IPS DF 4.7 (cell line): ENCODE measurements around the gene VMAC.
"Not testable (repeated sequence)": the region's sequence is repeated elsewhere in the genome, so short reads cannot be mapped to it uniquely, and the experiment has no call there.

Experiments
- DNase-seq: peaks from one replicate; pipeline ENCODE4 v3.0.0-alpha.2; 2013; ENCODE audit warnings: low spot score; ENCODE audit errors: extremely low read depth

Gene VMAC

DNA sequence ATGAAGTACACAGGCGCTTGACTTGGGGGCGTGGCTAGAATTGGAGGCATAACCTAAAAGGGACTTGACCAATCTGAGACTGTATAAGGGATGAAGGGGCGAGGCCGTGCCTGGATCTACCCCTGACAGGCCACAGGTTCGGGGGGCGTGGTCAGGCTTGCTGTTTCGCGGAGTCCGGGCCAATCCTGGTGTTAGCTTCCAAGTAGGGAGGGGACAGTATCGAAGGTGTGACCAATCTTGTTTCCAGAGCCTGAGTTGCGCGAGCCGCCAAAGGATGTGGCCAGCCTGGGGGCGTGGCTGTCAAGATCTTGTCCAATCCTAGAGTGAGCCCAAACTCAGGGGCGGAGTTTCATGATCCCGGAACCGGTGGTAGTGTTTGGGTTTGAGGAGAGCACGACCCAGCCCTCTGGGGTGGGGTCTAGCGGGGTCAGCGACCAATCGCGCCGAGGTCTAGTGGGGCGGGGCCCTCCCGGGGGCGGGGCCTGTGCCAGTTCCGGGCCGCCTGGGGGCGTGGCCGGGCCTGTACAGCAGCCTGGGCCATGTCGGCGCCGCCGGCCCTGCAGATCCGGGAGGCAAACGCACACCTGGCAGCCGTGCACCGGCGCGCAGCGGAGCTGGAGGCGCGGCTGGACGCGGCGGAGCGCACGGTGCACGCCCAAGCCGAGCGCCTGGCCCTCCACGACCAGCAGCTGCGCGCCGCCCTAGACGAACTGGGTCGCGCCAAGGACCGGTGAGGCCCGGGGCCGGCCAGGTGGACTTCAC, at the start of gene VMAC:
VMAC (plus strand) TSS at position 521 of the 762 bp plus-strand sequence; CDS start at position 540, 19 bp downstream.
- peak; percentile 99 for DNase-seq

DNA sequence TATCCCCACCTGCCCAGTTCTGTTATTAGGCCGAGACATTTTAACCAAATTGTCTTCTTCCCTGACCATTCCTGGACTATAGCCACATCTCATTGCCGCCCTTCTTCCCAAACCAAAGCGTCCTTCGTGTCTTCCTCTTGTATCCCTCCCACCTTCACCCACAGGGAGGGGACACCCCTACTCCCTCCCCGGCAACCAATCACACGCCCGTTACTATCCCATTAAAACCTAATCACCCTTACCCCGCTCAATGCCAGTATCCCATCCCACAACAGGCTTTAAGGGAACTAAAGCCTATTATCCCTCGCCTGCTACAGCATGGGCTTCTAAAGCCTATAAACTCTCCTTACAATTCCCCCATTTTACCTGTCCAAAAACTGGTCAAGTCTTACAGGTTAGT, 49.5 kb upstream of the VMAC start:
- not testable (repeated sequence) for DNase-seq

- DNase-seq: no peak
Measured at GRCh38 chr19:5857203-5858081, 47.2 kb upstream of the VMAC start.

GRCh38 chr19:5863030-5863665, 41.5 kb upstream of the VMAC start:
- no peak for DNase-seq

DNA sequence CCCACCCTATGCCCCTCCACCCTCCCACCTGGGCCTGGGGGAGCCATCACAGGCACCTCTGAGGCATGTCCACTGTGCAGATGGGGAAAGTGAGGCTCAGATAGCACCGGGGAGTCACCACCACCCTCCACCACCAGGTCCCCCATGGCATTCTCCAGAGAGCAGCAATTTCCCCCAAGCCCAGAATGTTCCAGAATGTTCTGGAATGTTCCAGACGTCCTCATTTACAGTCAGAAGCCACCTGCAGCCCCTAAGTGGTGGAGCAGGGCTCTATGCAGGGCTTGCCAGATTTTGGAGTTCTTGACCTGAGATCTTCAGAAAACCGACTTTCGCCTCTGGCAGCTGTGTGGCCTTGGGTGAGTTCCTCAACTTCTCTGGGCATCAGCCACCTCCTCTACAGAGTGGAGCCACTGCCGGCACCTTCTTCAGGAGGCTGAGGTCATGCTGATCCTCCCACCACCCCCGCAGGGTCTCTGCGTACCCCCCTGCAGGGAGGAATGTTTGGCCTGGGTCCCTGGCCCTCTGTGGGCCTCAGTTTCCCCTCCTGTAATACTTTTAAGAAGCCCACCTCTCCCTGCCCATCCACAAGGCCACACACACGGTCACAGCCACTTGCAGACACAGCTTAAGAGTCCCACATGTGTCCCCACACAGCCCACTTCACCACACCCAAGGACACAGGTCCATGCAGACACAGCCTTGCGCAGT, 40.5 kb upstream of the VMAC start:
- DNase-seq: no peak

GRCh38 chr19:5864725-5865486, 39.8 kb upstream of the VMAC start:
- DNase-seq: no peak

GRCh38 chr19:5865772-5866171, 38.9 kb upstream of the VMAC start:
- DNase-seq: no peak

- DNase-seq: no peak
Measured at GRCh38 chr19:5867201-5868136, 37.2 kb upstream of the VMAC start.

GRCh38 chr19:5870986-5871394, 33.7 kb upstream of the VMAC start:
- no peak for DNase-seq

DNA sequence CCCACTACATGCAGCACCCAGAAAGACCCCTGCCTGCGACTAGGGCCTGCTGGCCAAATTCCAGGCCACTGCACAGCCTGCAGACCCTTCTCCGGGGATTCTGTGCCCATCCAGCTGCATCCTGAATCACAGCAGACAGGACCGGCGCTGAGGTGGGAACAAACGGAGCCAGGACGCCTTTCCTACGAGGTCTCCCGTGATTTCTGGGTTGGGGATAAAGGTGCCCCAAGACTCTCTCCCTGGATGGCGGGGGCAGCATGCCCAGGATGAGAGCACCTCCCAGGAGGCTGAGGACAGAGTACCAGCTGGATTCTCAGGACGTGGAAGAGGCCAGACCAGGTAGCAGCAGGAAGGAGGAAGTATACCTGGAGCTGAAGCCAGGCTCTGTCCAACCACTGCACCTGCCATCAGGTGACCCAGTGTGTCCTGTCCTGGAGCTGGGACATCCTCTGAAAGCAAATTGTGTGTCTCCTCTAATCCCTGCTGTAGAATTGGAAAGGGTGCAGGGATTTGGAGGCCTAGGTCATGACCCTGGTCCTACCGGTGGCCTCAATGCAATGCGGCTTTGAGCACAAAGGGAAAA, 31.0 kb upstream of the VMAC start:
- no peak for DNase-seq

DNA sequence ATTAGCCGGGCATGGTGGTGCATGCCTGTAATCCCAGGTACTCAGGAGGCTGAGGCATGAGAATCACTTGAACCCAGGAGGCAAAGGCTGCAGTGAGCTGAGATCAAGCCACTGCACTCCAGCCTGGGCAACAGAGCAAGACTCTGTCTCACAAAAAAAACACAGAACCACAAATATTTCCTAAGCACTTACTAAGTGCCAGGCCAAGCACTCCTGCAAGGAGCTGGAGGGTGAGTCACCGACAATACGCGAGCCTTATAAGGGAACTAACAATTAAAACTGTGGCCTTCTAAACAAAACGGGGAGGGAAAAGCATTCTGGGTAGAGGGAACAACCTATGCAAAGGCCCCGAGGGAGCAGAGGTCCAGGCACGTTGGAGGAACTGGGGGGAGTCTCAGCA, 30.2 kb upstream of the VMAC start:
- DNase-seq: not testable (repeated sequence)

DNA sequence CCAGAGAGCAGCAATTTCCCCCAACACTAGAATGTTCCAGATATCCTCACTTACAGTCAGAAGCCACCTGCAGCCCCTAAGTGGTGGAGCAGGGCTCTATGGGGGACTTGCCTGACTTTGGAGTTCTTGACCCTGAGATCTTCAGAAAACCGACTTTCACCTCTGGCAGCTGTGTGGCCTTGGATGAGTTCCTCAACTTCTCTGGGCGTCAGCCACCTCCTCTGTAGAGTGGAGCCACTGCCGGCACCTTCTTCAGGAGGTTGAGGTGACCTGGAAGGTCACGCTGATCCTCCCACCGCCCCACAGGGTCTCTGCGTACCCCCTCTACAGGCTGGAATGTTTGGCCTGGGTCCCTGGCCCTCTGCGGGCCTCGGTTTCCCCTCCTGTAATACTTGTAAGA, 27.2 kb upstream of the VMAC start:
- DNase-seq: no peak

DNA sequence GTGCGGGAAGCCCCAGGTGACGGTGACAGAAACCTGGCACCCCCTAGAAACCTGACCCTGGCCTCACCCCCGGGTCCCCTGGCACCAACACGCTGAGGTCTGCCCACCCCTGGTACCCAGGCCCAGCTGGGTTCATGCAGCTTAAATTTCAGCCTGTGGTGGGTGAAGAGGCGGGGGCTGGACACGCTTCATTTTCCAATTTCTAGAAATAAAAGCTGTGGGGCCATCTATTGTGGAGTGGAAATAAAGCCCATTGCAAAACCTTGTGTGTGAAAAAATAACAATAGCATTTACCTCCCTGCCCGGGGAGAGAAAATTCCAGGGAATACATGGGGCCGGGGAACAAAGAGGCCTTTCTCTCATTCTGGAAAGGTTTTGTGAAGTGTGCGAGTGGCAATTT, 26.8 kb upstream of the VMAC start:
- DNase-seq: no peak

DNA sequence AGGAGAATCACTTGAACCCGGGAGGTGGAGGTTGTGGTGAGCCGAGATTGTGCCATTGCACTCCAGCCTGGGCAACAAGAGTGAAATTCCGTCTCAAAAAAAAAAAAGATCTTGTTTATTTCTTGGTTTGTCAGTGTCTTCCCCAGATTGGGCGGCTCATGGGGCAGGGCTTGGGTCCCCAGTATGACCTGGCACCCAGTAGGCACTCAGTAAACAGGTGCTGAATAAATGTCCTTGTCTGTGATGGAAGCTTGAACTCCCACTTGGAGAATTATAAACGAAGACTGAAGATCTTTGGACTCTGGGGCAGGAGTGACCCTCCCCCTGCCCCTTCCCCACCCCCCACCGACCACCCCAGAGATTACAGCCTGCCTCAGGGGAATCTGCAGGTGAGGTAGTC, 24.5 kb upstream of the VMAC start:
- no peak for DNase-seq

- no peak for DNase-seq
Measured at GRCh38 chr19:5880604-5881078, 24.0 kb upstream of the VMAC start.

DNA sequence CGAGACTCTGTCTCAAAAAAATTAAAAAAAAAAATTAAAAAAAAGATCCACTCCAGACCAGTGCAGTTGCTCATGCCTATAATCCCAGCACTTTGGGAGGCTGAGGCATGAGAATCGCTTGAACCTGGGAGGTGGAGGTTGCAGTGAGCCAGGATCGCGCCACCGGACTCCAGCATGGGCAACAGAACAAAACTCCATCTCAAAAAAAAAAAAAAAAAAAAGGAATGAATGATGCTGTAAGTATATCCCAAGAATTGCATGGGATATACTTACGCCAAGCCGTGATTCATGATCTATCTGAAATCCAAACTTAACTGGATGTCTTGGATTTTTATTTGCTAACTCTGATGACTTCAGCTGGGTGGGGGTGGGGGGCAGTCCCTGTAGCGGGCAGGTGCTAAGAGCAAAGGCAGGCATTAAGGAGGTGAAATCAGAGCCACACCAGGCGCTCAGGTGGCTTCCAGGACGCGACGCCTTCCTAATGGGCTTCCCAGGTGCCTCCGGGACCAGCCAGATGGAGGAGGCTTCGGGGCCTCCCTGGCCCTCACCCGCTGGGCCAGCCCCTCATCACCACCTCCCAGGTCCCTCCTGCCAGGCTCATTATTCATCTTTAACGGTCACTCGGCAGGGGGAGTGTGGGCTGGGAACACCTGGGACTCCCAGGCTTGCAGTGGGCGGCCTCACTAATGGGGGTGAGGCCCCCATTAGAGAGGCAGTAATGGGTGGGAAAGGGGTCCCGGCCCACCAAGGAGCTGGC, 23.0 kb upstream of the VMAC start:
- DNase-seq: no peak

GRCh38 chr19:5882421-5882968, 22.2 kb upstream of the VMAC start:
- no peak for DNase-seq
